Activated T-cell treated with anti-CD3 and anti-CD28 coated beads, Interleukin-2, amount 50 U/mL, for 4 hours (primary cell): ENCODE measurements around the gene DYSF. TPM values are rescaled to one million over a fixed set of nuclear protein-coding genes. Genes with fewer than 3 reads are reported as not detected.

Experiments used
- ATAC-seq, 2 donors: fragments of 200-7000 bp; cut with Tn5 transposase; one replicate each; pipeline ENCODE4 v1.10.0; 2021
- DNase-seq: peaks from one replicate; pipeline ENCODE4 v3.0.0-alpha.2; 2020
- H3K27me3 Mint-ChIP-seq: one replicate; pipeline ENCODE4 v1.8.0; 2021; ENCODE audit warnings: low read depth, mixed read lengths
- H3K36me3 Mint-ChIP-seq: one replicate; pipeline ENCODE4 v1.8.0; 2022; ENCODE audit warnings: mixed read lengths; ENCODE audit not compliant: insufficient read depth
- H3K4me1 Mint-ChIP-seq: one replicate; pipeline ENCODE4 v1.8.0; 2021; ENCODE audit warnings: low read depth, mixed read lengths
- H3K4me3 Mint-ChIP-seq: one replicate; pipeline ENCODE4 v1.8.0; 2021; ENCODE audit warnings: mild to moderate bottlenecking, moderate library complexity, mixed read lengths
- H3K9me3 Mint-ChIP-seq: one replicate; pipeline ENCODE4 v1.8.0; 2021; ENCODE audit warnings: mixed read lengths
- total RNA-seq, 3 donors: library from RNA; stranded (reverse); gene quantifications; one replicate each; pipeline ENCODE4 v1.2.1, GENCODE V29; 2021

The DYSF gene
- total RNA-seq, 3 donors from 2014 or later = 0.16 to 0.87 (median 0.25) TPM

- Mint-ChIP-seq H3K4me1 (peaks cover 10% of the 10 kb centered on the region), H3K27me3 (peaks cover 18% of the 10 kb centered on the region), H3K36me3 (no peaks in the 10 kb centered on the region), H3K9me3 (no peaks in the 10 kb centered on the region), H3K4me3 (no peak overlapping the region)
- DNase-seq (no peak), ATAC-seq (no peak)
Measured at GRCh38 chr2:71547616-71548285, 94.4 kb downstream of the DYSF start.

- H3K27me3 Mint-ChIP-seq = peaks cover 18% of the 10 kb centered on the region
- H3K4me1 Mint-ChIP-seq = peaks cover 10% of the 10 kb centered on the region
- no peak overlapping the region for H3K4me3 Mint-ChIP-seq
- no peaks in the 10 kb centered on the region for H3K9me3 Mint-ChIP-seq
- H3K36me3 Mint-ChIP-seq = no peaks in the 10 kb centered on the region
- DNase-seq = peak; percentile 57
- peak; percentile 65 to 80 for ATAC-seq
Measured at GRCh38 chr2:71548646-71549425, 95.5 kb downstream of the DYSF start.

DNA sequence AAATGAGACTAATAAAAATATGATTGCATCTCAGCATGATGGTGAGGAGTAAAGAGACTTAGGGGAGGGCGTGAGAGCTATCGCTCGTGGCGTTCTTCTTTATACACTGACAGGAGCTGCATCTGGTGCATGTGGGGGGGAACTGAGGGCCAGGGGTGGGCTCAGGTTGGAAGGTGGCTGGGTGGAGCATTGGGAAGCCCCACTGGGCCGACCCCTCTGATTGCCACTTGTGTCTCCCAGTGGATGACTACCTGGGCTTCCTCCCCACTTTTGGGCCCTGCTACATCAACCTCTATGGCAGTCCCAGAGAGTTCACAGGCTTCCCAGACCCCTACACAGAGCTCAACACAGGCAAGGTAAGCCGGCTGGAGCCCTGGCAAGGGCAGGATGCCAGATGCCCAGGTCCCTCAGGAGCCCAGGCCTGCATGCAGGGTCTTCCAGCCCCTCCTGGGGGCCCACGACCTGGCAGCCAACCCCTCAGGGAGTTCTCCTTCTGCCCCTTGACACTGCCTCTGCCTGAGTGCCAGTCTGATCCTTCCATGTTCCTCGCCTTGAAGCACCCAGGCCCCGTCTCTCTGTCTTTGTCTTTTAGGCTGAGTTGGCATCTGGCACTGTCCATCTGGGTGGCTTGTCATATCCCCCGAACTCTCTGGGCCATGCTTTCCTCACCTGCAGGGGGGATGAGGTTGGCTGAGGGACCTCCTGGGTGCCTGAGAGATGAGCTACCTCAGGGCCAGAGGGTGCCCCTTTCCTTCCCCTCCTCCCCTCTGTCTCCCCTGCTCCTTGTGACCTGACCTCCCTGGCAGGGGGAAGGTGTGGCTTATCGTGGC lies 97.7 kb downstream of the DYSF start:
- no peak overlapping the region for H3K4me3 Mint-ChIP-seq

GRCh38 chr2:71551631-71551915 lies 98.2 kb downstream of the DYSF start:
- Mint-ChIP-seq H3K36me3 (no peaks in the 10 kb centered on the region), H3K27me3 (no peaks in the 10 kb centered on the region), H3K4me1 (no peaks in the 10 kb centered on the region), H3K4me3 (no peak overlapping the region), H3K9me3 (no peaks in the 10 kb centered on the region)
- DNase-seq (no peak), ATAC-seq (no peak)

More for the DNA sequence above, 97.7 kb downstream of the DYSF start:
- Mint-ChIP-seq H3K4me1 (no peaks in the 10 kb centered on the region), H3K36me3 (no peaks in the 10 kb centered on the region), H3K9me3 (no peaks in the 10 kb centered on the region), H3K27me3 (no peaks in the 10 kb centered on the region)
- no peak for DNase-seq
- no peak for ATAC-seq

DNA sequence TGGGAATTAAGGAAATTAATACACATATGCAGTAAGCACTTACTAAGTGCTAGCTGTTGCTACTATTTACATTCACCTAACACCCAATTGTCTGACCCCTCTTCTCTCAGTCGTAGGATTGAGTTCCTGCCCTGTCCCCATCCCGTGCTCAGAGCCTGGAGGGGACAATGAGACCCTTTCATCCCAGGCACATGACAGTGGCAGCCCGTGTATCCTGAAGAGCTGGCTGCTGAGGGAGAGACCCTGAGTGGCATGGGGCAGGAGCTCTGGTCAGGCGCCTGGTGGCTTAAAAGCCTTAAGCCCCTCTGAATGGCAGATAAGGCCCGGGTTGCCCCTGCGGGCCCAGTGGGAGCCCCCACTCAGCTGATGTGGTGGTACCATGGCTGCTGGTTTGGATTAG lies 99.0 kb downstream of the DYSF start:
- Mint-ChIP-seq H3K27me3 (no peaks in the 10 kb centered on the region), H3K4me1 (no peaks in the 10 kb centered on the region), H3K9me3 (no peaks in the 10 kb centered on the region), H3K36me3 (no peaks in the 10 kb centered on the region), H3K4me3 (no peak overlapping the region)
- ATAC-seq (no peak), DNase-seq (no peak)

- no peak overlapping the region for H3K4me3 Mint-ChIP-seq
- H3K27me3 Mint-ChIP-seq = no peaks in the 10 kb centered on the region
- no peaks in the 10 kb centered on the region for H3K36me3 Mint-ChIP-seq
- H3K4me1 Mint-ChIP-seq = no peaks in the 10 kb centered on the region
- no peaks in the 10 kb centered on the region for H3K9me3 Mint-ChIP-seq
- no peak for DNase-seq
- ATAC-seq = no peak
Measured at GRCh38 chr2:71552861-71553301, 99.5 kb downstream of the DYSF start.

DNA sequence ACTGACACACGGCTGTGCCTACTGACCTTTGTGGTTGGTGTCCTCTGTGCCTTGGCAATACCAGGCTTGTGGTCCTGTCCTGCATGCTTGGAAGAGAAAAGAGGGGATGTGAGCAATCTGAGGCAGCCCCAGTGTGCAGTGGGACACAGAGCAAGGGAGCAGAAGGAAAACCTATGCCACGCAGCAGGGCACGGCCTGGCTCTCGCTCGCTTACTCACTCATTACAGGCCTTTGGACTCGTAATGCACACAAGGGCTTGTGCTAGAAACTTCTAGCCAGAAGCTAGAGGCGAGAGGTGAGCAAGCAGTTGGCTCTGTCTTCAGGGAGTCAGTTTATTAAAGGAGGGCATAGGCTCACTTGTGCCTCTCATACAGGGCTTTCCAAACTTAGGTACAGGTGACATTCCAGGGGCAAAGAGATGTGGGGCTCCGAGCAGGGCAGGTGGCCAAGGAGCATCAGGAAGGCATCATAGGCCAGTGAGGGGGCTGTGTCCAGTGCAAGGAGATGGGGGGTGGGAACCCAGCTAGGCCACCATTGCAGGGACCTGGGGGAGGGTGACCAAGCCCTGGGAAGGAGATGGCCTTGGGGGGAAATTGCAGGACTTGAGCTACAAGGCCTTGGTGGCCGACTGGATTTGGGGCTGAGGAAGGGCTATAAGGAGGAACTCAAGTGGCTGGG lies 100.8 kb downstream of the DYSF start:
- no peak for DNase-seq
- Mint-ChIP-seq H3K27me3 (no peaks in the 10 kb centered on the region), H3K4me3 (no peak overlapping the region), H3K4me1 (no peaks in the 10 kb centered on the region), H3K9me3 (no peaks in the 10 kb centered on the region), H3K36me3 (no peaks in the 10 kb centered on the region)
- ATAC-seq = no peak

DNA sequence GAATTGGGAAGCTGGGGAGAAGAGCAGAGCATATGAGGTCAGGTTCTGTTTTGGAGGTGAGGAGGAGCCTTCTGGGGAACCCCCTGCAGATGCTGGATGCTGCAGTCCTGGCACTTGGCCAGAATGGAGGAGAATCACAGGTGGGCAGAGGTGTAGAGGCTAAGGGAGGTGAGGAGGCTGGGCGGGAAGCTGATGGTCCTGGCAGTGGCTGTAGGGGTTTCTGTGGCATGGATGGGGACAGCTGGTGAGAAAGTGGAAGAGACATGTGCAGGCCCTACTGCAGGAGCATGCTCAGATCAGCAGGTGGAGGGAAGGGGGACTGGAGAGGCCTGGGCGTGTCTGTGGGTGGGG lies 101.3 kb downstream of the DYSF start:
- Mint-ChIP-seq H3K27me3 (no peaks in the 10 kb centered on the region), H3K9me3 (no peaks in the 10 kb centered on the region), H3K36me3 (no peaks in the 10 kb centered on the region), H3K4me1 (no peaks in the 10 kb centered on the region), H3K4me3 (no peak overlapping the region)
- no peak for ATAC-seq
- DNase-seq = no peak

DNA sequence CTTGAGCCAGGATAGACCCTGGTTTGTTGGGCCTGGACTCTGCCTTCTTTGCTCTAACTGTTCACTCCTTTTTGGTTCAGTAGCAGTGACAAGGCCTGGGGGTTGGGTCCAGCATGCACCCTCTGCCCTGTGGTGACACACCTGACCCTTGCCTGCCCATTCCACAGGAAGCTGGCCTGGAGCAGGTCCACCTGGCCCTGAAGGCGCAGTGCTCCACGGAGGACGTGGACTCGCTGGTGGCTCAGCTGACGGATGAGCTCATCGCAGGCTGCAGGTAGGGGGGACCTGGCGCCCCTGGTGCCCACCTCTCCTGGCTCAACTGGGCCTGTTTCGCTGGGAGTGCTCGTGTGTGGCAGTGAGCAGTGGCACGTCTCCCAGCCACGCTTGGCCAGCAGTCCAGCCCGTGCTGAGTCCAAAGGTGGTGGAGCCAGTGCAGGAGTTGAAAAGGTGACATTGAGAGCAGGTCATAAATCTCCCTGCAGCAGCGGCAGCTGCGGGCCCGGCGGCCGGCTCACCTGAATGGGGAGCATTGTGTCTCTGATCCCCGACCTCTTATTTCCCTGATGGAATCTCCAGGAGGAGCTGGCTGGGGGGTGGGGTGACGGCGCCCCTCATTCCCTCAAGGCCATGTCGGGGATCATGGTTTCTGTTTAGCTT lies 102.6 kb downstream of the DYSF start:
- no peak overlapping the region for H3K4me3 Mint-ChIP-seq
- H3K4me1 Mint-ChIP-seq = no peaks in the 10 kb centered on the region
- DNase-seq (no peak), ATAC-seq (no peak)
- no peaks in the 10 kb centered on the region for H3K36me3 Mint-ChIP-seq
- H3K27me3 Mint-ChIP-seq = no peaks in the 10 kb centered on the region
- no peaks in the 10 kb centered on the region for H3K9me3 Mint-ChIP-seq

DNA sequence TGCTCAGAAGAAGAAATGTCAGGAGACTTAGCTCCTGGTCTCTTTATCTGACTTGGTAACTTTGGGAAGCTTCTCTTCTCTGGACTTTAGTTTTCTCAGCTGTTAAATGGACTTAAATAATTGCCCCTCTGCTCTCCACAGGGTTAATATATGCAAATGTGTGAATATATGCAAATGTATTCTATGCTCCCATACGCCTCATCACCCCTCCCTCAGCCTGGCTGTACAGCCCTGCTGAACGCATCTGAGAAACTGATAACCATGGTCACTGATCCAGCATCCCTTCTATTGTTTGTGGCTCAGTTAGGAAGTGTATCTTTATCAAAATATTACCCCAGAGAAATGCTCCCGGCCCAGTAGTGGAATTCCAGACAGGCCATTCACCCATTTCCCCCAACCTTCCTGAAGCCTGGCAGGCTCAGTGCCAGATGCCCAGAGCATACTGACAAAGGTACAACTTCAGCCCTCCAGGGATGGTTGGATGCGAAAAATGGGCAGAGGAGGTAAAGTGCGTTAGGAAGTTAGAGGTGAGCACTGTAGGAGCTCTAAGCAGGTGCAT lies 103.4 kb downstream of the DYSF start:
- DNase-seq = no peak
- Mint-ChIP-seq H3K27me3 (no peaks in the 10 kb centered on the region), H3K4me3 (no peak overlapping the region), H3K4me1 (no peaks in the 10 kb centered on the region), H3K36me3 (no peaks in the 10 kb centered on the region), H3K9me3 (no peaks in the 10 kb centered on the region)
- no peak for ATAC-seq

DNA sequence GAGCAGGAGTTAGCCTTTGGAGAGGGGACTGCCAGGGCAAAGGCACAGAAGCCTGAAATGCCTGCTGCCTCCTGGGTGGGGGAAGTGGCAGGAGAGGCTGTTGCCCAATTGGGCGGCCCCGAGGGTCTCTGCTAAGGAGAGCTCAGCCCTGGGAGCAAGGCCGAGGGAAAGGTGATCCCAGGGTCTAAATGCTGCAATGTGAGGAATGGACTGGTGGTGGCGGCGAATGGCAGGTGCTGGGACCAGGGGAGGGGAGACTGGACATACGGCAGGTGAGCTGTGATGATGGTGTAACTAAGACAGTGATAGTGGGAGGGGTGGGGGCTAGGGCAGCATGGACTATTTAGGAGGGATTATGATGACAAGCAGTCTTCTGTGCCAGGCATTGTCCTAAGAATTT lies 104.0 kb downstream of the DYSF start:
- H3K4me3 Mint-ChIP-seq = no peak overlapping the region
- no peaks in the 10 kb centered on the region for H3K36me3 Mint-ChIP-seq
- H3K4me1 Mint-ChIP-seq = no peaks in the 10 kb centered on the region
- no peak for DNase-seq
- ATAC-seq = no peak
- H3K27me3 Mint-ChIP-seq = no peaks in the 10 kb centered on the region
- H3K9me3 Mint-ChIP-seq = no peaks in the 10 kb centered on the region

DNA sequence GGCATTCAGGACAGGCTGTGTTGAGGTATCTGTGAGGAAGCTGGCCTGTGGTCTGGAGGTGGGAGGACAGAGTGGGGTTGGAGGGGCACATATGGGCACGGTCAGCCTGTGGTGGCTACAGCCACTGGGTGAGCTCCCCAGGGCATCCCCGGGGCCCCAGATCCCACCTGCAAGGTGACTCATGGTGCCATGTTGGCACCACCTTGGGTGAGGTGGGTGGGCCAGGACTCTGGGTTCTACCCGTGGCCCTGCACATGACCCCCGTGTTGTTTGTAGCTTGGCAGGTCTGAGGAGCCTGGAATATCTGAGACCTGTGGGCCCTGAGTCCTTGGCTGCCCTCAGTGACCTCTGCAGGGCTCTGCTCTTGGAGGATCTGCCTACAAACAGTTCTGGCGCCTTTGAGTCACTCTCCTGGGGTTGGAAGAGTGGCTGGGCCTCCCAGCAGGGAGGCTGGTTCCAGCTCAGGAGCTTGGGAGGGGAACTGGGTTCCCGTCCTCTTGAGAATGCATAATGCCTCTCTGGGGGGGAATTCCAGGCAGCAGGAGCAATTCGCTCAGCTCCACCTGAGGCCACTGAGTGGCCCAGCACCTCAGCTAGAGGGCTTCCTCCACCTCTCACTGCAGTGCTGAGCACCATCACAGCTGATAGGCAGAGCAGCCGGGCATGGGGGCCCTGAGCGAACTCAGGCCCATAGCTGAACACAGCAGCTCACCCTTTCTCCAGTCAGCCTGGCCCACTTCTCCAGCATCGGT lies 105.1 kb downstream of the DYSF start:
- Mint-ChIP-seq H3K4me1 (no peaks in the 10 kb centered on the region), H3K27me3 (no peaks in the 10 kb centered on the region), H3K4me3 (no peak overlapping the region), H3K36me3 (no peaks in the 10 kb centered on the region), H3K9me3 (no peaks in the 10 kb centered on the region)
- DNase-seq (no peak), ATAC-seq (no peak)

DNA sequence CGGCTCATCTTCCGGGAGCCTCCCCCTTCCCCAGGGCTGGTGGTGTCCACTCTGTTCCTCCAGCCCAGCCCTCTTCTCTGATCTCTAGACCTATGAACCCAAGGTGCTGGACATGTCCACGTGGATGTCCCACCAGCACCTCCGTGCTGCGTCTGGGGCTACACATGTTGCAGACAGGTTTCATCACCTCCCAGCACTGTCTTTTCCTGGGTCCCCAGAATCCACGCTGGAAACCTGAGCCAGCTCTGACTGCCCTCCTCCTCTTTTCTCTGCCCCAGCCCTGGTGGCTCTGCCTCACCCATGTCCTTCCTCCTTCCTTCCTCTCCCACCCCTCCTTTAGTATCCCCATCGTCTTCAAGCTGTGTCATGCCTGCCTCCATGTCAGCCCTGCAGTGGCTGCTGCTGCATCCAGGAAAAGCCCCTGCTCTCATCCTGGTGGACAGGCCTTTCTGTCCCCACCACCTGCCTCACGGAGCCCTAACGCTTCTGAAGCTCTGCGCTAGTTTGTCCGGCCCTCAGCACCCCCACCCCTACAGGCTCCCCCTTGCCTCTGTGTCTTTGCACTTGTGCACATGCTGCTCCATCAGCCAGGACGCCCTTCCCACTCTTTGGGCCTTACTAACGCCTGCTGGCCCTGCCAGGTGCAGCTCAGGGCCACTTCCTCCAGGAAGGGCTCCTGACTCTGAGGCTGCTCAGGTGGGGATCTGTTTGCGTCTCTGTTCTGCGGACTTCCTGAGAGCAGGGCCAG lies 105.9 kb downstream of the DYSF start:
- H3K27me3 Mint-ChIP-seq = no peaks in the 10 kb centered on the region
- H3K4me3 Mint-ChIP-seq = no peak overlapping the region
- H3K36me3 Mint-ChIP-seq = no peaks in the 10 kb centered on the region
- no peaks in the 10 kb centered on the region for H3K4me1 Mint-ChIP-seq
- no peak for DNase-seq
- no peak for ATAC-seq
- no peaks in the 10 kb centered on the region for H3K9me3 Mint-ChIP-seq
